ENCODE data around the gene ATP6V1F.

Gene ATP6V1F

GRCh38 chr7:128842674-128843641, 19.7 kb upstream of the ATP6V1F start:
- H3K4me3 ChIP-seq (ENCODE audit: low read length): no peak overlapping the region
- H4K20me1 ChIP-seq (ENCODE audit: insufficient read depth, low read length): no peaks in the 10 kb centered on the region
- no peaks in the 10 kb centered on the region for H3K27me3 ChIP-seq (ENCODE audit: low read depth, low read length)
- H3K4me2 ChIP-seq (ENCODE audit: low read length): no peak overlapping the region
- peaks cover 3% of the 10 kb centered on the region; the same call in 1 of the 2 replicates for H3K4me1 ChIP-seq (ENCODE audit: low read length)
- TF ChIP-seq CTCF (IDR thresholded peaks at IDR 0.05; ENCODE audit: low read depth, low read length): no peak
- no peak for TF ChIP-seq EZH2phosphoT487 (IDR thresholded peaks at IDR 0.05; ENCODE audit: low read depth)
- no peak overlapping the region for H3K27ac ChIP-seq (ENCODE audit: low read length)
- H3K79me2 ChIP-seq (ENCODE audit: low read length): no peaks in the 10 kb centered on the region
- H3K9ac ChIP-seq (ENCODE audit: low read length): no peak overlapping the region
- H2AFZ ChIP-seq (ENCODE audit: low read depth, low read length): no peak overlapping the region
- H3K9me3 ChIP-seq (ENCODE audit: insufficient read depth, low read length): no peaks in the 10 kb centered on the region
- H3K36me3 ChIP-seq (replicated peaks; ENCODE audit: low read depth, low read length): no peaks in the 10 kb centered on the region

- no peak overlapping the region for H3K4me3 ChIP-seq (ENCODE audit: low read length)
- H3K9me3 ChIP-seq (ENCODE audit: insufficient read depth, low read length): no peaks in the 10 kb centered on the region
- H3K4me1 ChIP-seq (ENCODE audit: low read length): peaks cover 3% of the 10 kb centered on the region; the same call in 1 of the 2 replicates
- no peak for TF ChIP-seq EZH2phosphoT487 (IDR thresholded peaks at IDR 0.05; ENCODE audit: low read depth)
- no peaks in the 10 kb centered on the region for H3K27me3 ChIP-seq (ENCODE audit: low read depth, low read length)
- H4K20me1 ChIP-seq (ENCODE audit: insufficient read depth, low read length): no peaks in the 10 kb centered on the region
- no peaks in the 10 kb centered on the region for H3K79me2 ChIP-seq (ENCODE audit: low read length)
- no peak overlapping the region for H2AFZ ChIP-seq (ENCODE audit: low read depth, low read length)
- H3K4me2 ChIP-seq (ENCODE audit: low read length): no peak overlapping the region
- H3K36me3 ChIP-seq (replicated peaks; ENCODE audit: low read depth, low read length): no peaks in the 10 kb centered on the region
- no peak overlapping the region for H3K27ac ChIP-seq (ENCODE audit: low read length)
- H3K9ac ChIP-seq (ENCODE audit: low read length): no peak overlapping the region
Measured at GRCh38 chr7:128843938-128844621, 18.6 kb upstream of the ATP6V1F start.

GRCh38 chr7:128844777-128845311, 17.8 kb upstream of the ATP6V1F start:
- Histone ChIP-seq H3K27ac (ENCODE audit: low read length) (no peak overlapping the region), H3K27me3 (ENCODE audit: low read depth, low read length) (no peaks in the 10 kb centered on the region), H3K9ac (ENCODE audit: low read length) (no peak overlapping the region), H3K4me2 (ENCODE audit: low read length) (no peak overlapping the region), H3K9me3 (ENCODE audit: insufficient read depth, low read length) (no peaks in the 10 kb centered on the region), H3K36me3 (replicated peaks; ENCODE audit: low read depth, low read length) (no peaks in the 10 kb centered on the region), H3K79me2 (ENCODE audit: low read length) (no peaks in the 10 kb centered on the region), H3K4me3 (ENCODE audit: low read length) (no peak overlapping the region), H4K20me1 (ENCODE audit: insufficient read depth, low read length) (no peaks in the 10 kb centered on the region), H2AFZ (ENCODE audit: low read depth, low read length) (no peak overlapping the region), H3K4me1 (ENCODE audit: low read length) (peaks cover 3% of the 10 kb centered on the region; the same call in 1 of the 2 replicates)
- TF ChIP-seq EZH2phosphoT487 (IDR thresholded peaks at IDR 0.05; ENCODE audit: low read depth) (no peak), CTCF (IDR thresholded peaks at IDR 0.05; ENCODE audit: low read depth, low read length) (no peak)

- H2AFZ ChIP-seq (ENCODE audit: low read depth, low read length): no peak overlapping the region
- H3K27me3 ChIP-seq (ENCODE audit: low read depth, low read length): no peaks in the 10 kb centered on the region
- peaks cover 3% of the 10 kb centered on the region; the same call in 1 of the 2 replicates for H3K4me1 ChIP-seq (ENCODE audit: low read length)
- H4K20me1 ChIP-seq (ENCODE audit: insufficient read depth, low read length): no peaks in the 10 kb centered on the region
- no peak overlapping the region for H3K4me3 ChIP-seq (ENCODE audit: low read length)
- H3K36me3 ChIP-seq (replicated peaks; ENCODE audit: low read depth, low read length): no peaks in the 10 kb centered on the region
- H3K9ac ChIP-seq (ENCODE audit: low read length): no peak overlapping the region
- H3K79me2 ChIP-seq (ENCODE audit: low read length): no peaks in the 10 kb centered on the region
- no peaks in the 10 kb centered on the region for H3K9me3 ChIP-seq (ENCODE audit: insufficient read depth, low read length)
- no peak overlapping the region for H3K27ac ChIP-seq (ENCODE audit: low read length)
- no peak for TF ChIP-seq EZH2phosphoT487 (IDR thresholded peaks at IDR 0.05; ENCODE audit: low read depth)
- no peak for TF ChIP-seq CTCF (IDR thresholded peaks at IDR 0.05; ENCODE audit: low read depth, low read length)
- H3K4me2 ChIP-seq (ENCODE audit: low read length): no peak overlapping the region
Measured at GRCh38 chr7:128845475-128845874, 17.2 kb upstream of the ATP6V1F start.
